ENCODE results near the gene C7orf25.

The C7orf25 gene

GRCh38 chr7:42869131-42870020 lies 42.5 kb downstream of the C7orf25 start:
- H3K4me3 ChIP-seq (ENCODE audit: low read depth, low read length) = no peak overlapping the region
- no peak for TF ChIP-seq CTCF (IDR thresholded peaks at IDR 0.05; ENCODE audit: control insufficient read depth, extremely low read depth, insufficient read depth)
- no peak for DNase-seq (ENCODE audit: low read depth)

- no peak for DNase-seq (ENCODE audit: low read depth)
- no peak for TF ChIP-seq CTCF (IDR thresholded peaks at IDR 0.05; ENCODE audit: control insufficient read depth, extremely low read depth, insufficient read depth)
- H3K4me3 ChIP-seq (ENCODE audit: low read depth, low read length) = no peak overlapping the region
Measured at GRCh38 chr7:42868480-42868879, 43.4 kb downstream of the C7orf25 start.
